ENCODE data around the gene ZFP62.

GRCh38 chr5:180870276-180871068 lies 9.4 kb upstream of the ZFP62 start:
- TF ChIP-seq CTCF (IDR thresholded peaks at IDR 0.05; ENCODE audit: insufficient read depth, low read depth, low read length) (no peak), EZH2 (IDR thresholded peaks at IDR 0.05; ENCODE audit: insufficient read depth, low read length) (no peak)

All from astrocyte (in vitro differentiated cells and primary cell).